ENCODE data around the gene ATAD1.
"Not testable (repeated sequence)": the region's sequence is repeated elsewhere in the genome, so short reads cannot be mapped to it uniquely, and the experiment has no call there.

The ATAD1 gene

DNA sequence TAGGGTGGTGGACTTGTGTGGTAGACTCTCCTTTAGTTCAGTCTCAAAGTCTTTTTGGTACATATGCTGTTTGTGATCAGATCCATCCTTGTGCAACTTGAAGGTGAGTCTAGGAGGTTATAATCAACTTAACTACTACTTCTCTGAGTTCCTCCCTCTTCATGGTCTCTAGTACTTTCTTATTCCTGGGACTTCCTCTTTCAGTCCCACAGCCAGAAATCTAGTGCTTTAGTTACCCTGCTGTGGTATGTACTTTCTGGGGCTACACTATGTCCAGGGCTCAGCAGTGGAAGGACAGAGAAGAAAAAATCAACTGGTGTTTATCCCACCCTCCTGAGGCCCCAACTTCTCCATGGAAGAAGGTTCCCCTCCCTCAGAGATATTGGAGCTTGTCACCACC is 19.4 kb upstream of the ATAD1 start:
- H3K4me3 ChIP-seq (ENCODE audit: low read depth, low read length) = no peak overlapping the region
- DNase-seq (ENCODE audit: low read depth, low spot score) = no peak
- in situ Hi-C loops (cut with HindIII; ENCODE audit: low sequenced_read_pairs) = no loop called here
- TF ChIP-seq, protein P1, sequence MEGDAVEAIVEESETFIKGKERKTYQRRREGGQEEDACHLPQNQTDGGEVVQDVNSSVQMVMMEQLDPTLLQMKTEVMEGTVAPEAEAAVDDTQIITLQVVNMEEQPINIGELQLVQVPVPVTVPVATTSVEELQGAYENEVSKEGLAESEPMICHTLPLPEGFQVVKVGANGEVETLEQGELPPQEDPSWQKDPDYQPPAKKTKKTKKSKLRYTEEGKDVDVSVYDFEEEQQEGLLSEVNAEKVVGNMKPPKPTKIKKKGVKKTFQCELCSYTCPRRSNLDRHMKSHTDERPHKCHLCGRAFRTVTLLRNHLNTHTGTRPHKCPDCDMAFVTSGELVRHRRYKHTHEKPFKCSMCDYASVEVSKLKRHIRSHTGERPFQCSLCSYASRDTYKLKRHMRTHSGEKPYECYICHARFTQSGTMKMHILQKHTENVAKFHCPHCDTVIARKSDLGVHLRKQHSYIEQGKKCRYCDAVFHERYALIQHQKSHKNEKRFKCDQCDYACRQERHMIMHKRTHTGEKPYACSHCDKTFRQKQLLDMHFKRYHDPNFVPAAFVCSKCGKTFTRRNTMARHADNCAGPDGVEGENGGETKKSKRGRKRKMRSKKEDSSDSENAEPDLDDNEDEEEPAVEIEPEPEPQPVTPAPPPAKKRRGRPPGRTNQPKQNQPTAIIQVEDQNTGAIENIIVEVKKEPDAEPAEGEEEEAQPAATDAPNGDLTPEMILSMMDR (IDR thresholded peaks at IDR 0.05; ENCODE audit: low read depth, low read length) = no peak

GRCh38 chr10:87836098-87836497 is 18.1 kb upstream of the ATAD1 start:
- TF ChIP-seq, protein P1 (IDR thresholded peaks at IDR 0.05; ENCODE audit: low read depth, low read length) = no peak
- in situ Hi-C loops (cut with HindIII; ENCODE audit: low sequenced_read_pairs) = no loop called here
- no peak overlapping the region for H3K4me3 ChIP-seq (ENCODE audit: low read depth, low read length)
- no peak for DNase-seq (ENCODE audit: low read depth, low spot score)

- H3K4me3 ChIP-seq (ENCODE audit: low read depth, low read length) = no peak overlapping the region
- in situ Hi-C loops (cut with HindIII; ENCODE audit: low sequenced_read_pairs) = no loop called here
- DNase-seq (ENCODE audit: low read depth, low spot score) = no peak
- TF ChIP-seq, protein P1 (IDR thresholded peaks at IDR 0.05; ENCODE audit: low read depth, low read length) = no peak
Observed at GRCh38 chr10:87829986-87830729, 12.1 kb upstream of the ATAD1 start.

GRCh38 chr10:87829051-87829450 is 11.0 kb upstream of the ATAD1 start:
- DNase-seq (ENCODE audit: low read depth, low spot score); in situ Hi-C loops (cut with HindIII; ENCODE audit: low sequenced_read_pairs); H3K4me3 ChIP-seq (ENCODE audit: low read depth, low read length): not testable (repeated sequence)

DNA sequence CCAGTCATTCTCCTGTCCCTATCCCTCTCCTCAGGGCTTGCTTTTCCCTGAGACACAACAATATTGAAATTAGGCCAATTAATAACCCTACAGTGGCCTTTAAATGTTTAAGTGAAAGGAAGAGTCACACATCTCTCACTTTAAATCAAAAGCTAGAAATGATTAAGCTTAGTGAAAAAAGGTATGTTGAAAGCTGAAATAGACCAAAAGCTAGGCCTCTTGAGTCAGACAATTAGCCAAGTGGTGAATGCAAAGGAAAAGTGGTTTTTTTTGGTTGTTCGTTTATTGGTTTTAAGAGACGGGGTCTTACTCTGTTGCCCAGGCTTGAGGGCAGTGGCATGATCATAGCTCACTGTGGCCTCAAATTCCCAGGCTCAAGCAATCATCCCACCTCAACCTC is 9.7 kb upstream of the ATAD1 start:
- no peak overlapping the region for H3K4me3 ChIP-seq (ENCODE audit: low read depth, low read length)
- DNase-seq (ENCODE audit: low read depth, low spot score) = no peak
- TF ChIP-seq, protein P1 (IDR thresholded peaks at IDR 0.05; ENCODE audit: low read depth, low read length) = no peak
- in situ Hi-C loops (cut with HindIII; ENCODE audit: low sequenced_read_pairs) = no loop called here

DNA sequence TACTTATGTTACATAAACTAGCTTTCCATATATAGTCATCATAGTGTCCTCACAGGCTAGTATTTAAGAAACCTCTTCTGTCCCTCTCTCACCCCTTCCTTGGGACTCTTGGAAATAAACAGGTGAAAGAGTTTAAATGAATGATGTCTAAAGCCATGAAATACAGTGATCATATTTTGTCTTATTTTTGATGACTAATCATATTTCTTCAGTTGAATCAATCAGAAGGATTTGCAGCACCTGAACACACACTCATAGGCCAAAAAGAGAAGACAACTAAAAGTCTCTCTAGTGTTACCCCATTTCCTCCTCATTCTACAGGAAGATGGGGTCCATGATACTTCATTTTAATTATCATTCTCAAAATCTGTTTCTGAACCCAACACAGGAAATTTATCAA is 8.6 kb upstream of the ATAD1 start:
- TF ChIP-seq, protein P1 (IDR thresholded peaks at IDR 0.05; ENCODE audit: low read depth, low read length) = no peak
- in situ Hi-C loops (cut with HindIII; ENCODE audit: low sequenced_read_pairs) = no loop called here
- DNase-seq (ENCODE audit: low read depth, low spot score) = no peak
- H3K4me3 ChIP-seq (ENCODE audit: low read depth, low read length) = no peak overlapping the region

DNA sequence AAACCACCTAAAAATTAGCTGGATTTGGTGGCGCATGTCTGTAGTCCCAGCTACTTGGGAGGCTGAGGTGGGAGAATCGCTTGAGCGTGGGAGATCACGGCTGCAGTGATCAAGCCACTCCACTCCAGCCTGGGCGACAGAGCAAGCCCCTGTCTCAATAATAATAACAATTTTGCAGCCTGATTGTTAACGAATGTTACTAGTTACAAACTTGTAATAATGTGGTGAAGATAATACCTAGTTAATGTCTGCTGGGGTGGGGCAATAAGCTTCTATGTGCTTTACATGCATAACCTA is 1.2 kb upstream of the ATAD1 start:
- H3K4me3 ChIP-seq (ENCODE audit: low read depth, low read length) = no peak overlapping the region
- in situ Hi-C loops (cut with HindIII; ENCODE audit: low sequenced_read_pairs) = no loop called here
- TF ChIP-seq, protein P1 (IDR thresholded peaks at IDR 0.05; ENCODE audit: low read depth, low read length) = no peak
- DNase-seq (ENCODE audit: low read depth, low spot score) = no peak

Measured in astrocyte of the spinal cord (primary cell).